Eye (tissue), 1 donor: ENCODE measurements around the gene PHOSPHO1.
"Not testable (repeated sequence)": the region's sequence is repeated elsewhere in the genome, so short reads cannot be mapped to it uniquely, and the experiment has no call there.

ENCODE experiments used
- DNase-seq: peaks from one replicate; pipeline ENCODE4 v3.0.0-alpha.2; 2015

The PHOSPHO1 gene

GRCh38 chr17:49230636-49231562 lies at the start of gene PHOSPHO1:
Gene PHOSPHO1, minus strand, starts transcription at chr17:49230787. Its CDS starts 4,096 bp downstream, at chr17:49226691.
- DNase-seq = peak; percentile 95

- no peak for DNase-seq
These were observed 49.5 kb upstream of the PHOSPHO1 start for GRCh38 chr17:49280061-49280460.

GRCh38 chr17:49279263-49280015 lies 48.9 kb upstream of the PHOSPHO1 start:
- not testable (repeated sequence) for DNase-seq

GRCh38 chr17:49278076-49278475 lies 47.5 kb upstream of the PHOSPHO1 start:
- no peak for DNase-seq

GRCh38 chr17:49277638-49278037 lies 47.1 kb upstream of the PHOSPHO1 start:
- no peak for DNase-seq

GRCh38 chr17:49275981-49276380 lies 45.4 kb upstream of the PHOSPHO1 start:
- DNase-seq = not testable (repeated sequence)

GRCh38 chr17:49269356-49269755 lies 38.8 kb upstream of the PHOSPHO1 start:
- DNase-seq = no peak

GRCh38 chr17:49267912-49268311 lies 37.3 kb upstream of the PHOSPHO1 start:
- DNase-seq = no peak

GRCh38 chr17:49266233-49266632 lies 35.6 kb upstream of the PHOSPHO1 start:
- DNase-seq = no peak

GRCh38 chr17:49261540-49261939 lies 31.0 kb upstream of the PHOSPHO1 start:
- DNase-seq = not testable (repeated sequence)

- DNase-seq = no peak
These were observed 30.3 kb upstream of the PHOSPHO1 start for GRCh38 chr17:49260817-49261291.

GRCh38 chr17:49260011-49260816 lies 29.6 kb upstream of the PHOSPHO1 start:
- DNase-seq = peak; percentile 75

GRCh38 chr17:49259663-49260010 lies 29.1 kb upstream of the PHOSPHO1 start:
- no peak for DNase-seq

- DNase-seq = no peak
These were observed 27.8 kb upstream of the PHOSPHO1 start for GRCh38 chr17:49258394-49258793.

- DNase-seq = no peak
These were observed 24.5 kb upstream of the PHOSPHO1 start for GRCh38 chr17:49255125-49255524.

GRCh38 chr17:49254066-49254465 lies 23.5 kb upstream of the PHOSPHO1 start:
- no peak for DNase-seq

- no peak for DNase-seq
These were observed 21.6 kb upstream of the PHOSPHO1 start for GRCh38 chr17:49252148-49252695.

- DNase-seq = no peak
These were observed 19.4 kb upstream of the PHOSPHO1 start for GRCh38 chr17:49249890-49250522.

- DNase-seq = no peak
These were observed 18.8 kb upstream of the PHOSPHO1 start for GRCh38 chr17:49249292-49249794.

GRCh38 chr17:49247944-49248343 lies 17.4 kb upstream of the PHOSPHO1 start:
- DNase-seq = no peak

- no peak for DNase-seq
These were observed 14.3 kb upstream of the PHOSPHO1 start for GRCh38 chr17:49244839-49245238.

GRCh38 chr17:49242813-49243212 lies 12.2 kb upstream of the PHOSPHO1 start:
- DNase-seq = no peak
